Suppressor macrophage (primary cell): Measurements from ENCODE around the gene ASL.
A peak's percentile ranks its signal among the peaks of the same experiment; 100 is the strongest.
"Not testable (repeated sequence)": the region's sequence is repeated elsewhere in the genome, so short reads cannot be mapped to it uniquely, and the experiment has no call there.

Source experiments
- DNase-seq, 4 experiments: peaks; one replicate each; pipeline ENCODE4 v3.0.0-alpha.2; 2020 to 2022

Gene ASL

GRCh38 chr7:66119245-66119850 lies 43.7 kb downstream of the ASL start:
- no peak for DNase-seq

GRCh38 chr7:66123175-66123528 lies 47.5 kb downstream of the ASL start:
- DNase-seq: peak in 3 of 4 experiments; percentile 6 to 65 (median 47)

GRCh38 chr7:66124569-66124861 lies 48.9 kb downstream of the ASL start:
- not testable (repeated sequence) for DNase-seq

- DNase-seq: peak in 3 of 4 experiments; percentile 9 to 20 (median 12)
Observed at GRCh38 chr7:66125052-66125694, 49.6 kb downstream of the ASL start.

GRCh38 chr7:66125781-66126352 lies 50.2 kb downstream of the ASL start:
- peak; percentile 26 to 66 (median 37) for DNase-seq

- not testable (repeated sequence) for DNase-seq
Observed at GRCh38 chr7:66127172-66127571, 51.6 kb downstream of the ASL start.

GRCh38 chr7:66138994-66139752 lies 63.6 kb downstream of the ASL start:
- no peak for DNase-seq

- peak in 3 of 4 experiments; percentile 11 to 30 (median 21) for DNase-seq
Observed at GRCh38 chr7:66140924-66141323, 65.3 kb downstream of the ASL start.

- no peak for DNase-seq
Observed at GRCh38 chr7:66142334-66142733, 66.7 kb downstream of the ASL start.

- no peak for DNase-seq
Observed at GRCh38 chr7:66142996-66143395, 67.4 kb downstream of the ASL start.
